ENCODE data around the gene SLC36A3.

Gene SLC36A3

GRCh38 chr5:151271336-151271735, 32.2 kb downstream of the SLC36A3 start:
- Histone ChIP-seq H3K27me3 (ENCODE audit: insufficient read depth, low read depth) (no peaks in the 10 kb centered on the region), H3K27ac (no peak overlapping the region), H3K79me2 (ENCODE audit: insufficient read depth, low read depth) (no peaks in the 10 kb centered on the region), H2AFZ (ENCODE audit: low read depth) (no peak overlapping the region), H3K36me3 (ENCODE audit: insufficient read depth) (no peaks in the 10 kb centered on the region), H3K4me3 (IDR thresholded peaks at IDR 0.05; ENCODE audit: insufficient read depth, low read depth, low read length) (no peak overlapping the region), H3K9ac (no peak overlapping the region), H3K4me2 (no peak overlapping the region), H3K4me1 (ENCODE audit: low read depth, poor library complexity, severe bottlenecking) (no peaks in the 10 kb centered on the region), H4K20me1 (ENCODE audit: insufficient read depth) (no peaks in the 10 kb centered on the region)
- no peak for TF ChIP-seq CTCF (conservative IDR thresholded peaks at IDR 0.05; ENCODE audit: low read depth, low read length)

GRCh38 chr5:151270599-151270998, 33.0 kb downstream of the SLC36A3 start:
- no peak overlapping the region for H3K4me3 ChIP-seq (IDR thresholded peaks at IDR 0.05; ENCODE audit: insufficient read depth, low read depth, low read length)
- H3K9ac ChIP-seq: no peak overlapping the region
- H3K27me3 ChIP-seq (ENCODE audit: insufficient read depth, low read depth): no peaks in the 10 kb centered on the region
- TF ChIP-seq CTCF (conservative IDR thresholded peaks at IDR 0.05; ENCODE audit: low read depth, low read length): no peak
- H3K4me2 ChIP-seq: no peak overlapping the region
- no peaks in the 10 kb centered on the region for H3K36me3 ChIP-seq (ENCODE audit: insufficient read depth)
- no peak overlapping the region for H3K27ac ChIP-seq
- H3K4me1 ChIP-seq (ENCODE audit: low read depth, poor library complexity, severe bottlenecking): no peaks in the 10 kb centered on the region
- no peak overlapping the region for H2AFZ ChIP-seq (ENCODE audit: low read depth)
- no peaks in the 10 kb centered on the region for H4K20me1 ChIP-seq (ENCODE audit: insufficient read depth)
- H3K79me2 ChIP-seq (ENCODE audit: insufficient read depth, low read depth): no peaks in the 10 kb centered on the region

- H4K20me1 ChIP-seq (ENCODE audit: insufficient read depth): no peaks in the 10 kb centered on the region
- no peaks in the 10 kb centered on the region for H3K36me3 ChIP-seq (ENCODE audit: insufficient read depth)
Measured at GRCh38 chr5:151267491-151268260, 35.9 kb downstream of the SLC36A3 start.

GRCh38 chr5:151264113-151264512, 39.5 kb downstream of the SLC36A3 start:
- Histone ChIP-seq H3K9ac (no peak overlapping the region), H3K4me3 (IDR thresholded peaks at IDR 0.05; ENCODE audit: insufficient read depth, low read depth, low read length) (no peak overlapping the region), H4K20me1 (ENCODE audit: insufficient read depth) (no peaks in the 10 kb centered on the region), H3K4me1 (ENCODE audit: low read depth, poor library complexity, severe bottlenecking) (no peaks in the 10 kb centered on the region), H3K4me2 (no peak overlapping the region), H3K36me3 (ENCODE audit: insufficient read depth) (no peaks in the 10 kb centered on the region), H3K79me2 (ENCODE audit: insufficient read depth, low read depth) (no peaks in the 10 kb centered on the region), H2AFZ (ENCODE audit: low read depth) (no peak overlapping the region), H3K27ac (no peak overlapping the region), H3K27me3 (ENCODE audit: insufficient read depth, low read depth) (no peaks in the 10 kb centered on the region)
- no peak for TF ChIP-seq CTCF (conservative IDR thresholded peaks at IDR 0.05; ENCODE audit: low read depth, low read length)

More at GRCh38 chr5:151267491-151268260, 35.9 kb downstream of the SLC36A3 start:
- Histone ChIP-seq H2AFZ (ENCODE audit: low read depth) (no peak overlapping the region), H3K79me2 (ENCODE audit: insufficient read depth, low read depth) (no peaks in the 10 kb centered on the region), H3K4me3 (IDR thresholded peaks at IDR 0.05; ENCODE audit: insufficient read depth, low read depth, low read length) (no peak overlapping the region), H3K27me3 (ENCODE audit: insufficient read depth, low read depth) (no peaks in the 10 kb centered on the region), H3K9ac (no peak overlapping the region), H3K27ac (no peak overlapping the region), H3K4me1 (ENCODE audit: low read depth, poor library complexity, severe bottlenecking) (no peaks in the 10 kb centered on the region), H3K4me2 (no peak overlapping the region)
- TF ChIP-seq CTCF (conservative IDR thresholded peaks at IDR 0.05; ENCODE audit: low read depth, low read length): no peak

All from KMS-11 (cell line).